Measurements from ENCODE around the gene RBBP8NL. TPM values are rescaled to one million over a fixed set of nuclear protein-coding genes. Genes with fewer than 3 reads are reported as not detected.

The RBBP8NL gene
- total and polyA plus RNA-seq, 2 donors (not counting 1 experiment from before 2014, with no cell fraction given), result not detected

DNA sequence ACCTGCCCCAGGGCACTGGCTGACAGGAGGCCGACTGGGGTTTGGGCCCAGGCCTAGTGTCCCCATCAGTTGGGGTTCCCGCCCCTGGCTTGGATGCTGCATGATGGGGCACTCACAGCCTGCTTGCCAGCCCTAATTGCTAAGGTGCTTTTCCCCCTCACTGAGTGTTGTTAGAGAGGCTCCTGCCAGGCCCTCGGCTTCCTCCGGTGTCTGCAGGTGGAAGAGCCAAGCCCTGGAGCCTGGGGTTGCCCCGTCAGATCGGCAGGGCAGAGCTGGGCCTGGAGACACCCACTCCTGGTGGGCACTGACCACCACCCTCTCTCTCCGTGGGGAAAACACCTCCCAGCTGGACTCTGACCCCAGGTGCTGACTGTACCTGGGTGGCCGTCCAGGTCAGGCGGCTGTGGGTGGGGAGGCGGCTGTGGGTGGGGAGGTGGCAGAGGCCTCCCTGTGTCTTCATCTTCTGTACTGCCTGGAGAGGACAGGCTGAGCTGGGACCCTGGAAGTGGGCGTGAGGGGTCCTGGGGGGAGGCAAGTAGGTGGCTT is 14.2 kb downstream of the RBBP8NL start:
- Histone ChIP-seq H3K9ac (ENCODE audit: insufficient read depth, low read length) (no peak overlapping the region), H2AFZ (ENCODE audit: low read length) (no peak overlapping the region), H3K36me3 (ENCODE audit: control insufficient read depth, insufficient read depth, low read length) (no peaks in the 10 kb centered on the region), H3K4me2 (ENCODE audit: extremely low read depth, insufficient read depth, low read length) (no peak overlapping the region), H3K27ac (ENCODE audit: insufficient read depth, low read length) (no peak overlapping the region), H3K9me3 (ENCODE audit: control insufficient read depth, insufficient read depth, low read depth, low read length) (no peaks in the 10 kb centered on the region), H3K4me1 (ENCODE audit: control insufficient read depth, extremely low read depth, insufficient read depth, low read length) (no peaks in the 10 kb centered on the region), H4K20me1 (ENCODE audit: control insufficient read depth, extremely low read depth, insufficient read depth, low read length) (no peaks in the 10 kb centered on the region), H3K4me3 (replicated peaks in 1 of 4; ENCODE audit: control extremely low read depth in 1 of 4, insufficient read depth in 1 of 4, low read depth in 3 of 4, low read length in 4 of 4) (no peak overlapping the region), H3K27me3 (ENCODE audit: control insufficient read depth, insufficient read depth, low read length) (no peaks in the 10 kb centered on the region), H3K79me2 (ENCODE audit: control insufficient read depth, insufficient read depth, low read length) (no peaks in the 10 kb centered on the region)
- no peak for DNase-seq (ENCODE audit: low read depth in 2 of 2)
- TF ChIP-seq EZH2 (IDR thresholded peaks at IDR 0.05; ENCODE audit: low read length, missing control alignments), result no peak
- TF ChIP-seq, protein P1, sequence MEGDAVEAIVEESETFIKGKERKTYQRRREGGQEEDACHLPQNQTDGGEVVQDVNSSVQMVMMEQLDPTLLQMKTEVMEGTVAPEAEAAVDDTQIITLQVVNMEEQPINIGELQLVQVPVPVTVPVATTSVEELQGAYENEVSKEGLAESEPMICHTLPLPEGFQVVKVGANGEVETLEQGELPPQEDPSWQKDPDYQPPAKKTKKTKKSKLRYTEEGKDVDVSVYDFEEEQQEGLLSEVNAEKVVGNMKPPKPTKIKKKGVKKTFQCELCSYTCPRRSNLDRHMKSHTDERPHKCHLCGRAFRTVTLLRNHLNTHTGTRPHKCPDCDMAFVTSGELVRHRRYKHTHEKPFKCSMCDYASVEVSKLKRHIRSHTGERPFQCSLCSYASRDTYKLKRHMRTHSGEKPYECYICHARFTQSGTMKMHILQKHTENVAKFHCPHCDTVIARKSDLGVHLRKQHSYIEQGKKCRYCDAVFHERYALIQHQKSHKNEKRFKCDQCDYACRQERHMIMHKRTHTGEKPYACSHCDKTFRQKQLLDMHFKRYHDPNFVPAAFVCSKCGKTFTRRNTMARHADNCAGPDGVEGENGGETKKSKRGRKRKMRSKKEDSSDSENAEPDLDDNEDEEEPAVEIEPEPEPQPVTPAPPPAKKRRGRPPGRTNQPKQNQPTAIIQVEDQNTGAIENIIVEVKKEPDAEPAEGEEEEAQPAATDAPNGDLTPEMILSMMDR (conservative IDR thresholded peaks at IDR 0.05 in 1 of 2, IDR thresholded peaks at IDR 0.05 in 1 of 2; ENCODE audit: low read depth in 1 of 2, low read length in 2 of 2), result no peak

DNA sequence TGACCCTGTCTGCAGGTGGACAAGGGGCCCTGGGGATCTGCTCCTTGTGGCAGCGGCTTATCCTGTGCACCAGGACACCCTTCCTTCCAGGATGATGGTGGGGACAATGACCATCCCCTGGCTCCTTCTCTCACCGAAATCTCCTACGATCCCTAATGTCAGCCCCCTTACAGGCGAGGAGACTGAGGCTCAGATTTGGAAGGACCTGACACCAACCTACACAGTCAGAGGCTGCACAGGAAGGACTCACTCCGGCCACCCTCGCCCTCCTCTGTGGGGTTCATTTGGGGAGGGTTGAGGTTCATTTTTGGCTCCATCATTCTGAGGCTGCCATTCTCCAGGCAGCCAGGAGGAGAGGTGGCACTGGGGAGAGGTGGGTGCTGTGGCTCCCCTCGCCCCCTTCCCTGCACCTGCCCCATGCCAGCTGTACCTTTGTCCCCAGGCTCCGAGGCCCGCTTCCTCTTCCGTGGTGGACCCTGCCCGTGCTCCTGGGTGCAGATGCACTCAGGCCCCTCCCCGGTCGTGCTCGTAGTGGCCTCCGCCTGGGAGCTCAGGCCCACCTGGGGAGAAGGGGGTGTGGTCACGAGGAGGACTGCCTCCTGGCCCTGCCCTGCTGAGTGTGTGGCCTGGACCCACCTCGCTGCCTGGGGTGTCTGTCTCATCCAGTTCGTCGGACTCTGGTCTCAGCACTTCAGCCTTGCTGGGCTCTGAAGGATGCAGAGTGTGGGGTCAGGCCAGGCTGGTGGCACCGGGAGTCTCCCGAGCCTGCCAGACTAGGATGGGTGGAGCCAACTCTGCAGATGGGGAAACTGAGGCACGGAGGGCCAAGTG is 14.9 kb downstream of the RBBP8NL start:
- Histone ChIP-seq H3K9ac (ENCODE audit: insufficient read depth, low read length) (no peak overlapping the region), H4K20me1 (ENCODE audit: control insufficient read depth, extremely low read depth, insufficient read depth, low read length) (no peaks in the 10 kb centered on the region), H3K36me3 (ENCODE audit: control insufficient read depth, insufficient read depth, low read length) (no peaks in the 10 kb centered on the region), H3K27ac (ENCODE audit: insufficient read depth, low read length) (no peak overlapping the region), H3K4me3 (replicated peaks in 1 of 4; ENCODE audit: control extremely low read depth in 1 of 4, insufficient read depth in 1 of 4, low read depth in 3 of 4, low read length in 4 of 4) (no peak overlapping the region), H3K27me3 (ENCODE audit: control insufficient read depth, insufficient read depth, low read length) (no peaks in the 10 kb centered on the region), H3K79me2 (ENCODE audit: control insufficient read depth, insufficient read depth, low read length) (no peaks in the 10 kb centered on the region), H3K4me2 (ENCODE audit: extremely low read depth, insufficient read depth, low read length) (no peak overlapping the region), H3K4me1 (ENCODE audit: control insufficient read depth, extremely low read depth, insufficient read depth, low read length) (peaks cover 1% of the 10 kb centered on the region), H3K9me3 (ENCODE audit: control insufficient read depth, insufficient read depth, low read depth, low read length) (no peaks in the 10 kb centered on the region), H2AFZ (ENCODE audit: low read length) (no peak overlapping the region)
- TF ChIP-seq EZH2 (IDR thresholded peaks at IDR 0.05; ENCODE audit: low read length, missing control alignments), result no peak
- TF ChIP-seq, protein P1 (conservative IDR thresholded peaks at IDR 0.05 in 1 of 2, IDR thresholded peaks at IDR 0.05 in 1 of 2; ENCODE audit: low read depth in 1 of 2, low read length in 2 of 2), result no peak
- DNase-seq (ENCODE audit: low read depth in 2 of 2), result no peak

DNA sequence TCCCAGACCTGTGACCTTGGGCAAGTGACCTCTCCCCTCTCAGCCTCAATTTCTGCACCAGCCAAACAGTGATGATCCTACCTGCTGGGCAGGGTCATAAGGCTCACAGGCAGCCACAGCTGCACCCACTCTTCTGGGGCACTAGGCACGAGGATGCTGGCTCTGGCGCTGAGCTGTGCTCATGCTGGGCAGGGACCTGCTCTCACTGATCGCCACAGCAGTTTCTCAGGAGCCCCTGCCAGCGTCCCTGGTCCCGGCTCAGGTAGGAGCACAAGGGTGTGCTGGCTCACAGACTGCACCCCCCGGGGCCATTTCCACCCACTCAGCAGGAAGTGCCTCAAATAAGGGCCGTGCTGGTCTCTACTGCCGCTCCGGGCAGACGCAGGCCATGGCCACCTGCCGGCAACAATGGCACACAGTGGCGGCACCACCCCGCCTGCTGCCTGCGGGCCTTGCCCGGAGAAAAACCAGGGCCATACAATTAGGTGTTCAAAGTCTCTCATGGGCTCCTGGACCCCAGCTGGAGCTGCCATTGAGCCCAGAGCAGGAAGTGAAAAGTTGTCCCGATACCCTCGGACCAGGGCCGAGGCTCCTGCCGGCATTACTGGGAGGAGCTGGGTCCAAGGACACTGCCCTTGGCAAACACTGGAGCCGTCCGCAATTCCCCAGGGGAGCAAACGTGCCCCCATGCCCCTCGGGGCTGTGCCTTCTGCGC is 15.7 kb downstream of the RBBP8NL start:
- H2AFZ ChIP-seq (ENCODE audit: low read length), result no peak overlapping the region
- H3K4me3 ChIP-seq (replicated peaks in 1 of 4; ENCODE audit: control extremely low read depth in 1 of 4, insufficient read depth in 1 of 4, low read depth in 3 of 4, low read length in 4 of 4), result no peak overlapping the region
- no peak overlapping the region for H3K9ac ChIP-seq (ENCODE audit: insufficient read depth, low read length)
- no peak for DNase-seq (ENCODE audit: low read depth in 2 of 2)
- TF ChIP-seq, protein P1 (conservative IDR thresholded peaks at IDR 0.05 in 1 of 2, IDR thresholded peaks at IDR 0.05 in 1 of 2; ENCODE audit: low read depth in 1 of 2, low read length in 2 of 2), result no peak
- TF ChIP-seq EZH2 (IDR thresholded peaks at IDR 0.05; ENCODE audit: low read length, missing control alignments), result no peak
- H3K4me2 ChIP-seq (ENCODE audit: extremely low read depth, insufficient read depth, low read length), result no peak overlapping the region
- no peaks in the 10 kb centered on the region for H4K20me1 ChIP-seq (ENCODE audit: control insufficient read depth, extremely low read depth, insufficient read depth, low read length)
- H3K27me3 ChIP-seq (ENCODE audit: control insufficient read depth, insufficient read depth, low read length), result no peaks in the 10 kb centered on the region
- no peaks in the 10 kb centered on the region for H3K9me3 ChIP-seq (ENCODE audit: control insufficient read depth, insufficient read depth, low read depth, low read length)
- peaks cover 3% of the 10 kb centered on the region for H3K4me1 ChIP-seq (ENCODE audit: control insufficient read depth, extremely low read depth, insufficient read depth, low read length)
- no peaks in the 10 kb centered on the region for H3K36me3 ChIP-seq (ENCODE audit: control insufficient read depth, insufficient read depth, low read length)
- H3K27ac ChIP-seq (ENCODE audit: insufficient read depth, low read length), result no peak overlapping the region
- peaks cover under 1% of the 10 kb centered on the region for H3K79me2 ChIP-seq (ENCODE audit: control insufficient read depth, insufficient read depth, low read length)

All from fibroblast of lung (primary cell).